HG02642 (cell line): ENCODE measurements around the gene FRA10AC1.
A peak's percentile ranks its signal among the peaks of the same experiment; 100 is the strongest.

ENCODE experiments used
- ATAC-seq: cut with Tn5 transposase; IDR thresholded peaks from one replicate; pipeline ENCODE4 v1.9.1; 2021; ENCODE audit warnings: mild to moderate bottlenecking; ENCODE audit not compliant: unreplicated experiment, poor library complexity

The FRA10AC1 gene, protein sequence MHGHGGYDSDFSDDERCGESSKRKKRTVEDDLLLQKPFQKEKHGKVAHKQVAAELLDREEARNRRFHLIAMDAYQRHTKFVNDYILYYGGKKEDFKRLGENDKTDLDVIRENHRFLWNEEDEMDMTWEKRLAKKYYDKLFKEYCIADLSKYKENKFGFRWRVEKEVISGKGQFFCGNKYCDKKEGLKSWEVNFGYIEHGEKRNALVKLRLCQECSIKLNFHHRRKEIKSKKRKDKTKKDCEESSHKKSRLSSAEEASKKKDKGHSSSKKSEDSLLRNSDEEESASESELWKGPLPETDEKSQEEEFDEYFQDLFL

DNA sequence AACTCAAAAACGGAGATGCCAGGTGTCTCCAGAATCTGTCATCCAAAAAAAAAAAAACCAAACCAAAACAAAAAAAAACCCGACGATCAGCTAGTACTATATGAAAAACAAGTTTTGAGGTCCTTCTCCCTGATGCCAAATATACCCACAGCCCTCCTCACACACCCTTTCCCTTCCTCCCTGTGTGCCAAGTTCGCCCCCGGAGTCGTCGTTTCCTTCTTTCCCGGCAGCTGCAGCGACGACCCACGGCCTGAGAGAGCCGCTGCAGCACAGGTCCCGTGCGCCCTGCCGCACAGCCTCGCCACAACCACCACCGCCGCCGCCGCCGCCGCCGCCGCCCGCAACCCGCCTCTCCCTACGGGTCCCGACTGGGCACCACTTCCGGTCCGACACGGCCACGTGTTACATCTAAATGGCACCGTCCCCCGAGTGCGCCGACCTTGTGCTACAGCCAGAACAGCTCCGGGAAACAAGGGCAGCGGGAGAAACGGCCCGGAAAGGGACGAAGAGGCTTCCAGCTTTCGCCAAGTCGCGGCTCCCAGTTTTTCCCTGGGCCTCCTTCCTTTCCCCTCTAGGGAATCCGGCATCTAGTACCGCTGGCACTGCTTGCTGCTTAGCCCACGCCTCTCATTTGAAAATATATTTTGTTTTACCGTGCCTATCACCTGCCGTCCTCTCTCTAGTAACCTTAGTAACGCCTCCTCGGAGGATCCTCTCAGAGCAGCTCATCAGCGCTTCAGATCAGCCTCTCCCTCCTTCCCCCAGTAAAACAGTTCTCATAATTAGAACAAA lies at the start of gene FRA10AC1:
TSS of gene FRA10AC1 (minus strand) at position 383 of the 792 bp plus-strand sequence. CDS start 2,486 bp downstream, outside the sequence.
- peak; percentile 89 for ATAC-seq

DNA sequence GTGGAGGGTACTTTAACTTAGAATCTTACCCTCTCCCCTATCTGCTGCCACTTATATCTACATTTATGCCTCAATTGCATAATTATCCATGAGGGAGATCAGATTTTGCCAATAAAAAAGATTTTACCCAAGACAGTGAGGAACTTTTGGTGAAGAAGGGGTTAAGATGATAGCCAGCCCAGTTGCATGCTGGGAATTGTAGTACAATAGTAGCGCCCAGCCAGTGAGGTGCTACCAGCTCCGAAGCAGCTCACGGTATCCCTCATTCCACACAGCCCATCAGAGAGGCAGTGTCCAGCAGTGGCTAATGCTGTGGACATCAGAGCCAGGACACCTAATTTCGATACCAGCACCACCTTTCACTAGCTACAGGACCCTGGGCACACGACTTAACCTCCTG lies 49.4 kb upstream of the FRA10AC1 start:
- no peak for ATAC-seq

DNA sequence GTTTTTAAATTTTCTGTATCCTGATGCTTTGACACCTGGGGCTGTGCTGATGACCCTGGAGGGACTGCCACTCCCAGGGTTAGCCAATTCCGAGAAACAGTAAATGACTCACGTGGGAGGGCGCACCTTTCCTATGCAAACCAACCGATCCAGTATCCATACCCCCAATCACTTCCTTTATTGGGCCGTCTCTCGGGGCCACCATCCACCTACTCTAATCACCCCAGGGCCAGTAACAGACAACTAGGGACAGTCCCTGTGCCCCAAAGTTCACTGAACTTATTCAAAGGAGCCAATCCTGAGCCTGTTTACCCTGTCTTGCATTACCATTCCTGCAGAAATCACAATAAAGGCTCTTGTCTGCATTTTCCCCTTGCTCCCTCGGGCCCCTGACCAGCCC lies 48.7 kb upstream of the FRA10AC1 start:
- ATAC-seq: no peak

DNA sequence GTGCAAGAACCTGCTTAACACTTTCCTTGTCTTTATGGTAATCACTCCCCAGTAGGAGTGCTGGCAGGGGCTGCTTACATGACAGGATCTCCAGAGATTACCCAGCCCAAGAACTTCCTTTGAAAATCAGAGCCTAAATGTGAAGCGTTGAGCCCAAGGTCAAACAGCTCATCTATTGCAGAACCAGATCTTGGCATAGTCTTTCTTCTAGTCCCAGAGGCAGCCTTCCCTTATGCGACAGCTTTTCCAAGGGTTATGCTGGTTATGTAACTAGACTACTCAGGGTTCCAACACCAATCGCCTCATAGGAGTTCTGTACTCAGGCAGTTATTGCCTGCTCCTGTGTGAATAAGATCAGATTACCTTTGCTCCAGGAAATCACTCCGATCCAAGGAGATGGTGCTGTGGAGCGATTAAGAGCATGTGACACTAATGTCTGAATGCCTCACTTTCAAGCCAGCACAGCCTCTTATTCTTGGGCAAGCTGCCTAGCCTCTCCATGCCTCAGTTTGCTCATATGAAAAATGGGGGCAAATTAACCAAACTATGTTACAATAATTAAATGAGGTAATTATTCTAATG lies 46.9 kb upstream of the FRA10AC1 start:
- no peak for ATAC-seq

DNA sequence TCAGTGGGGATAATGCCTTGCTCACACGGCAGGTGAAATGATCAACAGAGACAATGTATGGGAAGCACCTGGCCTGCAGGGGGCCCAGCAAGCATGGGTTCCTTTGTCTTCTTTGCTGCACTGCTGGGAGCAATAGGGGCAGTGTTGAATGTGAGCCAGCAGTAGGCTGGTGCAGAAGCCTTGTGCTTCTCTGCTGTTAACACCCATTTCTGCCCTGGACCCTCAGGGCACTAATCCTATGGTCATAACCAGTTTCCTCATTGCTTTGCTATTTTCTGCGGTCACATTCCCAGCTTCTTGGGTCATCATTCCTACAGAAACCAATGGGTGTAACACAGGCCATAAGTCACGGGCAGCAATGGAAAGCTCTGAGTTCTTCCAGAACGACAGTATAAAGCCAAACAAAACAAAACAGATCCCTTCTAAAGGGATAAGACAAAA lies 44.5 kb upstream of the FRA10AC1 start:
- peak; percentile 49 for ATAC-seq

DNA sequence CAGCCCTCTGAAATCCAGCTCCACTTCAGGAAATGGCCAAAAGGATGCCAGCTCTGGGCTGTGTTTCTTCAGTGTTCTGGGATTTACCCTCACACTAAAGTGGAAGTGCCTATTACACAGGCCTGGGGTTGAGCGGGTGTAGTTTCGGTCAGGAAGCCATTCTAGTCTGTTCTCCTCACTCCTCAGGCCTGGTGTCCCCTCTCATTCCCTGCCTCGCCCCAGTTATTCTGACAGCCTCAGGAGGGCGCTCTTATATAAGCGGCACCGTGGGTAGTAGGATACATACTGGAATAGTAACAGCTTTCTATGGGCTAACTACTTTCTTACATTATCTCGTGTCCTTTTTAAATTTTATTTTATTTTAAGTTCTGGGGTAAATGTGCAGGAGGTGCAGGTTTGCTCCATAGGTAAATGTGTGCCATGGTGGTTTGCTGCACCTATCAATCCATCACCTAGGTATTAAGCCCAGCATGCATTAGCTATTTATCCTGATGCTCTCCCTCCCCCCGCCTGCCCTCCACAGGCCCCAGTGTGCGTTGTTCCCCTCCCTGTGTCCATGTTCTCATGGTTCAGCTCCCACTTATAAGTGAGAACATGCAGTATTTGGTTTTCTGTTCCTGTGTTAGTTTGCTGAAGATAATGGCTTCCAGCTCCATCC lies 43.1 kb upstream of the FRA10AC1 start:
- ATAC-seq: no peak

DNA sequence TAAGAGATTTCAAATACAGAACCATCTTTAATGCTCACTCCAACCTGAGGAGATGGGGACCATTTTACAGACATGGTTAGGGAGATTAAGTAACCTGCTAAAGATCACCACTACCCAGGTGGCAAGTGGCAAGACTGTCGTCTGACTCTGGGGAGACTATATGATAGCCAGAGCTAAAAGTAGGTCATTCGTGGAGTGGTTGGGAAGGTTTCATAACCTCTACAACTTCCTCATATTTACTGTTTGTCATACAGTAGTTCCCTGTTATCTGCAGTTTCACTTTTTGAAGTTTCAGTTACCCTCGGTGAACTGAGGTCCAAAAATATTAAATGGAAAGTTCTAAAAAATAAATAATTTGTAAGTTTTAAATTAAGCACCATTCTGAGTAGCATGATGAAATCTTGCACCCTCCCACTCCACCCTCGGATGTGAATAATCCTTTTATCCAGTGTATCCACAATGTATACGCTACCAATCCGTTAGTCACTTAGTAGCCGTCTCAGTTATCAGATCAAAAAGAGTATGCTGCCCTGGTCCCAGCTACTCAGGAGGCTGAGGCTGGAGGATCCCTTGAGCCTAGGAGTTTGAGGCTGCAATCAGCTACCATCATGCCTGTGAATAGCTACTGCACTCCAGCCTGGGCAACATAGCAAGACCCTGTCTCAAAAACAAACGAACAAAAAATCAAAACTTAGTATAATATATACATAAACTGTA lies 40.4 kb upstream of the FRA10AC1 start:
- peak; percentile 79 for ATAC-seq

DNA sequence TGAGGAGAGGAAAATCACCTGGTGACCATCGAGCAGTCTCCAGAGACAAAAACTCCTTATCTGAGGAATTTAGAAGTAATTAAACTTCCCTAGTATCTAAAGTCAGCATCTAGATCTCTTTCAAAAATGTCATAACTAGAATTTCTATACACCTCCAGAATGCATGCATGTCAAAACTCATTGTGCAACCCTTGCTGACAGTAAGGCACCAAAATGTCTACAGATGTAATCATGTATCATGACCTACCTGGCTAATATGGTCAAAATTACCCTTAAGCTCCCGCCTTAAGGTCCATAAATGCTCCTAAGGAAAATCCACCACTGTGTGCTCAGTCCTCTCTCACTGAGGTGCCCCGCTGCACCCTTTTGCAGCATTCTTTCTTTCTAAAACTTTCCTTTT lies 39.0 kb upstream of the FRA10AC1 start:
- no peak for ATAC-seq

DNA sequence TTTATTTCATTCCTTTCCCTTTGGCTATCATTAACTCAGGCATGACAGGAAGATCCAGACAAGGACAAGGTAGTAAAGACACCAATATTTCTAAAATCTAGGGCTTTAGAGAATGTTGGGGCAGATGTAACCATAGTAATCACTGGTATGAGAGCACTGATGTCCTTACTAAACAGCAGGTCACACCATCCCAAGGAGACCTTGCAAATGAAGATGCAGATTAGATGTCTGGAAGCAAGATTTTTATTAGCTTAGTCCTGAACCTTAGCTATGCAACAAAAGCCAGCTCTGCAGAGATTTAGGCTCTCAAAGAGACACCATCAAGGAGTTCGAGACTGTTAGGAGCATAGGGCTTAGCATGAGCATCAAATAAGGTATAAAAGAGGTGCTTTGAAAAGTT lies 23.6 kb upstream of the FRA10AC1 start:
- ATAC-seq: no peak

DNA sequence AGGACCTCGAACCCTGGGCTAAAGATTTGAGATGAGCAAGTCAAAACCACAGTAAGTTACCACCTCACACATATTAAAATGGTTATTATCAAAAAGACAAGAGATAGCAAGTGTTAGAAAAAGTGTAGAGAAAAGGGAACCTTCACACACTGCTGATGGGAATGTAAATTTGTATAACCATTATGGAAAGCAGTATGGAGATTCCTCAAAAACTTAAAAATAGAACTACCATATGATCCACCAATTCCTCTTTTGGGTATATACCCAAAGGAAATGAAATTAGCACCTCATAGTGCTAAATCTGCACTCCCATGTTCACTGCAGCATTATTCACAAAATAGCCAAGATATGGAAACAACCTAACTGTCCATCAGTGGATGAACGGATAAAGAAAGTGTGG lies 20.8 kb upstream of the FRA10AC1 start:
- ATAC-seq: no peak

DNA sequence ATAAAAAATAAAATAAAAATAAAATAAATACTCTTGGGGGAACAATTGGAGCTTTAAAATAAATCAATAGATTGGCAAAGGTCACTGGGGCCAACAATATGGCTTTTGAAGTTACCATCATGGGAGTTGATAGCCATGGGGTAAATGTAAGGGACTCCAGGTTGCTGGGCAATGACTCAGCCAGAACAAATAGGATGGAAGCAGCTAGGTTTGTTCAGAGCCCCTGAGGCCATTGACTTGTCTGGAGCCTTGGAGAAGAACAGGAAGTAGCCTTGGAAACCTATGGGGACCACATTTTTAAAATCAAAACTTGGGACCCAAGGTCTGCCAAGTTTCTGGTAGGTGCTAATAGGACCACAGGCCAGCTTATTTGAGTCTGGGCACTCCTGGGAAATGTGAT lies 20.2 kb upstream of the FRA10AC1 start:
- no peak for ATAC-seq

DNA sequence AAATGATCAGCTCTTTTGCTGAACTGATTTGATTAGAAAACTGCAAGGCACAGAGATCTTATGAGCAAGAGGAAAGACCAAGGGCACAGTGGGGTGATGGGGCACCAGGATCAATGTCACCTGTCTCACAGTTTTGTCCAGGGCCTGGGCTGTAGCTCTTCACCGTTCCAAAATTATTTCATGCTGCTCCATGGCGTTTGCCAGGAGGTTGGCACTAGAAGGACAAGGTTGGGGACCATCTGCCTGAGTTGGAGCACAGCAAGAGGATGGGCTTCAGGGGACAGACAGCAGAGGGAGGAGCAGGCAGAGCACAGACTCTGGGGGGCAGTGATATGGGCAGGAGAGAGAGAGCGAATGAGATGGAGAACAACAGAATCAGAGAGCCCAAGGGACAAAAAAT lies 17.5 kb upstream of the FRA10AC1 start:
- no peak for ATAC-seq

DNA sequence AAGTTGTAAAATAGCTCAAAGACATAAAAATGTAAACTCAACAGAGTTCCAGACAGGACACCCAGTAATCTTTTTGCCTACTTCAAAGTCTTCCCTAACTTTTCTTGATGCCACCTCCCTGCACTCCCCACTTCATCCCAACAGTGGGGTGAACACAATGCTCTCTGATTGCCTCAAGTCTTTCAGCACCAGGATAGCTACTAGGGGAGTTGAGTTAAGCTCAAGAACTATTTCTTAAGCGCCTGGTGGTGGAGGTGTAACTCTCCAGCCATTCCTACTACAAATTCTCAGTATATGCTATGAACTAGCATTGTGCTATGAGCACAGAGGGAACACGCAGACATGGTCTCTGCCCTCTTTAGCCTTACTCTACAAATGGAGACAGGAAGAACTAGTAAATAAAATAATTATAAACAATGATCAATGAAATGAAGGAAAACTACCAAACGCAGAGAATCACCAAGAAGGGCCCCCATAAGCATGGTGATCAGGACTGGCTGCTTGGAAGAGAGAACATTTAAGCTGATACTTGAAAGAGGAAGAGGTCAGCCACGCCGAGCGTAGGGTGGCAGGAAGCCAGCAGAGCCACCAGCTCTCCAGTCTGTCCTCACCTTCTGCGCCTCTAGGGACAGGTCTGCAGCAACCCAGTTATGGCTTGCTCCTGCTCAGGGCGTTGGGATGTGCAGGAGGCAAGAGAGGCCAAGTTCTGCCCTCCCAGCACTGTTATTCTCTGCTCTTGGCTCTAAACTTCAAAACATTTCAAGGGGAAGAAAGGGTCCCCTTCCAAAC lies 16.7 kb upstream of the FRA10AC1 start:
- ATAC-seq: peak; percentile 60

DNA sequence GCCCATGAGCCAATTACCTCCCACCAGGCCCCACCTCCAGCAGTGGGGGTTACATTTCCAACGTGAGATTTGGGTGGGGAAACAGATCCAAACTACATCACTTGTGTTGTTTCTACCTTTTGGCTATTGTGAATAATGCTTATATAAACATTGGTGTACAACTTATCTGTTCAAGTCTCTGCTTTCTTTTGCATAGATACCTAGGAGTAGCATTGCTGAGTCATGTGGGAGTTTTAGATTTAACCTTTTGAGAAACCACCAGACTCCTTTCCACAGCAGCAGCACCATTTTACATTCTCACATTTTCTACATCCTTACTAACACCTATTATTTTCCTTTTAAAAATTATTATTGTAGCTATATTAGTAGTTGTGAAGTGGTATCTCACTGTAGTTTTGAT lies 14.4 kb upstream of the FRA10AC1 start:
- no peak for ATAC-seq

DNA sequence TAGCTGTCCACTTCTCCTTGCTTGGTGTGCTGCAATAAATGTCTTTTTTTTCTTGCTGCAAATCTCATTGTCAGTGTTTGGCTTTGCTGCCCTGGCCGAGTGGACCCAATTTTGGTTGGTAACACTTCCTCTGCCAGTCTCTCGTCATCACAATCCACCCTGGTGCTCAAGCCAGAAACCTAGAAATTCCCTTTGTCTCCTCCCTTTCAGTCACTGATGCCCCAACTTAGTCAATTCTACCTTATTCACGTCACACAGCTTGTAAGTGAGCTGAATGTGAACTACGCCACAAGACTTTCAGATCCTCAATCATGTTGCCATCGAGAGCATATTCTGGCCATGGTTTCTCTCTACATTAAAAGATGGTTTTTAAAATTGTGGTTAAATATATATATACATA lies 13.0 kb upstream of the FRA10AC1 start:
- ATAC-seq: peak; percentile 87

DNA sequence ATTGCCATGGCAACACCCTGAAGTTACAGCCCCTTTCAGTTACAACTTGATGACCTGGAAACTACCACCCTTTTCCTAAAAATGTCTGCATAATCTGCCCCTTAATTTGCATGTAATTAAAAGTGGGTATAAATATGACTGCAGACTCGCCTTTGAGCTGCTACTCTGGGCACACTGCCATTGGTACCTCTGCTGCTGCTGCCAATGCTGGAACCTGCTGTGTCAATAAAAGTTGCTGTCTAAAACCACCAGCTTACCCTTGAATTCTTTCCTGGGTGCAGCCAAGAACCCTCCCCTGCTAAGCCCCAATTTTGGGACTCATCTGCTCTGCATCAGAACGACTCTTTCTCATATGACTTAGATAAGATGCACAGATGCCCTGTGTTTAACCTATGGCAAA lies 10.2 kb upstream of the FRA10AC1 start:
- ATAC-seq: no peak

DNA sequence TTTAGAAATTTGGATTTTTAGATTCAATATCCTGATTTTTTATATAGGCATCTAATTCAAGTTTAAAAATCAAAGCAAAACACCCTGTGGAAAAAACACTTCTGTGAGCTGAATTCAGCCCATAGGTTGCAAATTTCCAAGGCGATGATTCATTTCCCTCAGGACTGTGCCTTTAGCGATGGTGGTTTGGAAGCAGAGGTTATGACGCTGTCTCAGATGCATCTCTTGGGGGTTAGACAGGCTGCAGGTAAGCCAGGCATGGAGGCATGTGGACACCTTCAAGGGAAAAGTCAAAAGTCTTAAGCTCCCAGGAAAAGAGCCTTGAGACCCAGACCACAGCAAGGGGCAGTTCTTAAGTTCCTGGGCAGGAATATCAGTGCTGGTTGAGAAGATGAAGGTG lies 9.5 kb upstream of the FRA10AC1 start:
- ATAC-seq: no peak

DNA sequence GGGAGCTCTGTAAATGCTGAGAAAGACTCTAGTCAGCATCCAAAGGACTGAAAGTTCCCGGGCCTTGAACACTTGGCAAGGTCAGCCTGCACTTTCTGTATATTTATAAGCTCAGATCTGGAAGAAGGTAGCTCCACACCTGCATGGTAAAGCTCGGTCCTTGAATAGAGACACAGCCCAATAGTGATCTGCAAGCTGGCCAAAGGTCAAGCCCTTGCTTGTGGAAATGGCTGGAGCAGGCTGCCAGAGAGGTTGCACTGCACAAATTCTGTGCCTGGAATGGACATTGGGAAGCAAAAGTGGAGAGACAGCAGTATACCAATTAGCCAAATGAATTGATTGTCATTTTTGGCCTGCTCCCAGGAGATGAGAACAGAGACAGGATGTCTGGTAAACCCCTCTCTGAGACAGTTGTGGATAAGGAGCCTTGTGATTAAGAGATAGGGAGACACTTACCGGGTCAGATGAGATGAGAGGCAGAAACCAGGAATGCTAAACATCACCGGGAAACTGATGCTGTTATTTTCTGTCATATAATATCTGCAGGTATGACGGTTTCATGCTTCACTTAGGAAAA lies 8.0 kb upstream of the FRA10AC1 start:
- ATAC-seq: no peak

DNA sequence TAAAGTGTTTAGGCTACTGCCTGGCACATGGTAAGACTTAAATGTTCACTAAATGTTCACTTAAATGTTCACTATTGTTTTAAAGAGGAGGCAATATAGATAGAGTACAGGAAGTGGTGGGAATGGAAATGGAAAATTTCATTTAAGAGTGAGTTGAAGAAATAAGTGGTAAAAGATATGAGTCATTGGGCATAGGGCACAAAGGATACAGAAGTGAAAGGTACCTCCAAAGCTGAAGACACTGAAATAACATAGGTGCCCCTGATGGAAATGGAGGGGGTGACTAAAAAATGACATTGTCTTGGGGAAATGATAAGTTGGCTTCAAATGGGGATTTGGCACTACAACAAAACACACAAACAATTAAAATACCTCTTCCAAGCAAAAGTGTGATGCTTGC lies 5.2 kb upstream of the FRA10AC1 start:
- ATAC-seq: no peak
